Stimulated activated CD8-positive, alpha-beta memory T cell treated with anti-CD3 and anti-CD28 coated beads, Interleukin-12 subunit alpha, Interleukin-12 subunit beta, amount 100 ng/mL, for 4 hours (primary cell): Measurements from ENCODE around the gene ZNF846.
"Not testable (repeated sequence)": the region's sequence is repeated elsewhere in the genome, so short reads cannot be mapped to it uniquely, and the experiment has no call there.

Source experiments
- DNase-seq: peaks from one replicate; pipeline ENCODE4 v3.0.0-alpha.2; 2020; ENCODE audit warnings: low read depth

The ZNF846 gene

DNA sequence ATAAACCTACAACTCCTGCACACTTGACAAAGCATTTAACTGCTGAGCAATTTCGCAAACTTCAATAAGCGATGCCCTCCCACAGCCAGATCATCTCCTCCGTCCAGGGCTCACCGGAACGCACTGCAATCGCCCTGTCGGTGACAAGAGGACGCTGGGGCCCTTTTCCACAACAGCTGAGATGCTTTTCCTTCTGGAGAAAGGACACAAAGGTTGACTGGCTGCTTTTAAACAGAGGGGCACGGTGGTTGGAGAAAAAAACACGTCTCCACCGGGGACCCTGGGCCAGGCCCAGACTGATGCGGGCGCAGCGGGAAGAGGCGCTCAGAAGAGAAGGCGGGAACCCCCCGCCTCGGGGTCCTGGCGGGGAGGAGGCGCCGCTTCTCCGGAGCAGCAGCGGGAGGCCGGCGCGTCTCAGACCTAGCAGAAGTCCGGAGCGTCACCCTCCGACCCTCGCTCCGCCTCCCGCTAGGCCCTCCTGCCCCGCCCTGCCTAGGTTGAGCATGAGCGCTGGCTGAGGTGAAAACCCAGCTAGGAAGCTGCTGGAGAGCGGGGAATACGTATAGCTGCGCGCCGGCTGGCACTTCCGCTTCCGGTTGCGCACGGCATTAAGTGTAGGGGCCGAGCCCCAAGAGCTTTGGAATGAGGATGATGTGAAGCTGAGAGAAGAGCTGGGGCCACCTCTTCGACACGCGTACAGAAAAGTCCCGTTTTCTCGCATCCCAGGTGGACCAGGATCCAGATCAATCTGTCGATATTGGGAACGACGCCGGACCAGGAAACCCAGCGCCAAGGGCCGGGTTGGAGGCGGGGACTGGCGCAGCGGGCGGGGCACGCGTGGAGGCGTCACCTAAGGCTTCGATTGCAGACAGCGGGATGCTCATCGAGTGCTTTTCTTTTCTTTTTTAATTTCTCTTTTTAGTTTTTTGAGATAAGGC lies at the start of gene ZNF846:
ZNF846 (minus strand) TSS at position 564 of the 938 bp plus-strand sequence. CDS start 3,788 bp downstream, outside the sequence.
- peak; percentile 87 for DNase-seq

DNA sequence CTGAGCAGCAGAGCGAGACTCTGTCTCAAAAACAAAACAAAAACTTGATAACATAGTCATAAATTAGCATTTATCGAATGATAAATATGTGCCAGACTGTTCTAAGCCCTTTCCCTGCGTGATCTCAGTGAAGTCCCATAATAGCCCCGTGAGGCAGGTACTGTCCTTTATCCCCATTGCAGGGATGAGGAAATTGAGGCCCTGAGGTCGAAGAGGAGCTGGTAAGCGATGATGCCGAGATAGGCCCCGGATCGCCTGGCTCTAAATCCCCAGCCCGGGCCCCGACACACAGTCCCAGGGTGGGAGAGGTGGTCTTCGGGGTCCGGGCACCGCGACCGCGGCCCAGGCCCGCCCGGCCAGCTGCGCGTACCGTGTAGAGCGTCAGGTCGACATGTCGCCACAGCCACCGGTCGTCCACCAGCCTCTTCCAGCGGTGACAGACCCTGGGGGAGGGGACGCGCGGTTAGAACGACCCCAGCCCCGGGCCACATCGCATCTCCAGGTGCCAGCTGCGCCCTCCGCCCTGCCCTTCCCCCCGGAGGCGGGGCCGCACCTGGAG lies 49.7 kb upstream of the ZNF846 start:
- no peak for DNase-seq

DNA sequence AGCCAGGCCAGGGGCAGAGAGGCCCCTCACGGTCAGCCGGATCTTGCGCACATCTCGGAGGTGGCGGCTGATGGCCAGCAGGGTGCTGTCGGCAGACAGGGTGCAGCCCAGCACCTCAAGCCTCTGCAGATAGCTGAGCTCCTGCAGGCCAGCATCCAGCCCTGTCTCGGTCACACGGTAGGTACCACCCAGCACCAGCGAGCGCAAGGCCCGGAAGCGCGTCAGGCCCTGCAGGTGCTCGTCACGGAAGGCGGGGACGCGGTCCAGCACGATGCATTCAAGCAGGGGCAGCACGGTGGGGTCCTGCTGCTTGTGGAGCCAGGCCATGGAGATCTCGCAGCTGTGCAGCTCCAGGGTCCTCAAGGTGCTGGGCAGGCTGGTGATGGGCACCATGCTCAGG lies 42.6 kb upstream of the ZNF846 start:
- DNase-seq: no peak

GRCh38 chr19:9808855-9809824 lies 40.6 kb upstream of the ZNF846 start:
- DNase-seq: no peak

DNA sequence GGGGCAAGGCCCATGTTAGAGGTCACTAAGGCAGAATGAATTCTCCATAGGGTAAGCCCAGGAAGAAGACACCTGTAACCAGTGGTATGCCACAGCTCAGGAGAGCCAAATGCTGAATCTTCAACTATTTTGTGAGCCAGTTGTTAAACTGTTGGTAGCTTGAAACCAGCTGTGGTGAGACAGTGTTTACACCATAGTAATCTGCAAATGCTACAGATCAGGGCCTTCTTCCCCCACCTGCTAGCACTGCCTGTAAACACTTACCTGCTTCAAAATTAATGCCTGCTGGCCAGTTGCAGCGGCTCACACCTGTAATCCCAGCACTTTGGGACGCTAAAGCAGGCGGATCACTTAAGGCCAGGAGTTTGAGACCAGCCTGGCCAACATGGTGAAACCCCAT lies 38.3 kb upstream of the ZNF846 start:
- DNase-seq: no peak

DNA sequence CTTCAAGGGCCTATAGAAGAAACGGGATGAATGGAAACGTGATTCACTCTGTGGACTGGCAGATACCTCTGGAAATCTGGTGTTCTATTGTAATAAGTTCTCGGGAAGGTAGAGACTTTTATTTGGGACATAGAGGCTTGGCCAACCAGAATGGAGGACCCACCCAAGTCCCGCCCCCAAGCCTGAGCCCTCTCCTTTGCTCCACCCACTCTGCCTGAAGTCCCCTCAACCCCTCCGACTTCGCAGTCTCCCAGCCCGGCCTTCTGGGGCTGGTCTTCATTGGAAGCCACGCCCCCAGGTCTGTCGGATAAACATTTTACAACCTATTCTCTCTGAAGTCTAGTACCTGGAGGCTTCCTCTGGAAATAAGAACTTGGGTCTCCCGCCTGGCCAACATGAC lies 33.4 kb upstream of the ZNF846 start:
- DNase-seq: no peak

DNA sequence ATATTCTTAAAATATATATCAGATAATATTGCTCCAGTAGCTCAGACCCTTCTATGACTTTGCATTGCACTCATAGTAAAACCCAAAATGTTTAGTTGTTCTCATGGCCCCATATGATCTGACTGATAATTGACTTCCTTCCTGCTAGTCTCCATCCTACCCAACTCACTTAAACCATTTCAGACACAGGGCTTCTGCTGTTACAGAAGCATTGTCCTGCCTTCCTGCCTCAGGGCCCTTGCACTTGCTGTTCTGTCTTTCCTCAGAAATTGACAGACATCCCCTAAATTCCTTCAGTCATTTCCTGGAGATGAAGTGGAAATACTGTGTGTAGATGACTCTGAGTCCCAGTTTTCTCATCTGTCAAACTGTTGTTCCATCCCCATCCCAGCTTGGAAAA lies 30.6 kb upstream of the ZNF846 start:
- DNase-seq: no peak

- no peak for DNase-seq
These were observed 29.3 kb upstream of the ZNF846 start for GRCh38 chr19:9797871-9798270.

DNA sequence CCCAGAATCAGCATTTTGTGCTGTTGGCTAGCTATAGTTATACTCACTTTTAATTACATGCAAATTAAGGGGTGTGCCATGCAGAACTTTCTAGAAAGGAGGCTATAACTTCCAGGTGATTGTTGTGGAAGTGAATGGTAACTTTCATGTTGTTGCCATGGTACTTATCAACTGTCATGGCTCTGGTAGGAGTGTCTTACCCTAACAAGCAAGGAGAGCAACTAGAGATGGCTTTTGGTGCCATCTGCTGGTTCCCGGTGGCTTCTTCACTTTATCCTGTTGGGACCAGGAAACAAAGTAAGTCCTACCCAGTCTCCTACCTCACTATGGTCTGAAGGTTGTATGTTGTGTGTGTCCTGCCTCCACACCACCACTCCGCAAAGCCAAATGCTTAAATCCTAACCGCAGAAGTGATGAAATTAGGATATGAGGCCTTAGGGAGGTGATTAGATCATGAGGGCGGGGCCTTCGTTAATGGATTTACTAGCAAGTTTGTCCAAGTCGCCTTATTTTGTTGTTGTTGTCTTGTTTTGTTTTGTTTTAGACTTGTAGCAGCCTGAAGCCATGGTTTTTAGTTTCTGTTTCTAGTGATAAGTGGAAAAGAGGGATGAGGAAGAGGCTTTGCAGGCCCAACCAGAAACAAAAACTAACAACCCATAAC lies 27.7 kb upstream of the ZNF846 start:
- peak; percentile 66 for DNase-seq

GRCh38 chr19:9793071-9793591 lies 24.6 kb upstream of the ZNF846 start:
- peak; percentile 53 for DNase-seq

- peak; percentile 86 for DNase-seq
These were observed 23.9 kb upstream of the ZNF846 start for GRCh38 chr19:9792206-9793070.

DNA sequence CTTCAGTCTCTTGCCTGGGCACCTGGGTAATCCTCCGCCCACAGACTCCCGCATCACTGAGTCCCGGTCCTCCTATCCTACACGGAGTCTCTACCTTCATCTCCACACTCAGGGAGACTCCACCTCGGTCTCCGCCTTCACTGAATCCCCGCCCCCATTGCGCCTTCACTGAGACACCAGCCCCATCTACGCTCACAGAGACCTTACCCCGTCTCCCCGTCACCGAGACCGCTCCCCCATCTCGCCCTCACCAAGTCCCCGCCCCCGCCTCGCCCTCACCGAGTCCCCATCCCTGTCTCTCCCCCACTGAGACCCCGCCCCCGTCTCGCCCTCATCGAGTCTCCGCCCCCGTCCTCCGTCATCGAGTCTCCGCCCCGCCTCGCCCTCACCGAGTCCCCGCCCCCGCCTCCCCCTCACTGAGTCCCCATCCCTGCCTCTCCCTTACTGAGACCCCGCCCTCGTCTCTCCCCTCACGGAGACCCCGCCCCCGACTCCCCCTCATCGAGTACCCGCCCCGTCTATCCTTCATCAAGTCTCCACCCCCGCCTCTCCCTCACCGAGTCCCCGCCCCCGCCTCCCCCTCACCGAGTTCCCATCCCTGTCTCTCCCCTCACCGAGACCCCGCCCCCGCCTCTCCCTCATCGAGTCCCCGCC lies 23.1 kb upstream of the ZNF846 start:
- peak; percentile 87 for DNase-seq

- DNase-seq: not testable (repeated sequence)
These were observed 22.5 kb upstream of the ZNF846 start for GRCh38 chr19:9791073-9791367.

- DNase-seq: not testable (repeated sequence)
These were observed 21.0 kb upstream of the ZNF846 start for GRCh38 chr19:9789579-9789978.

DNA sequence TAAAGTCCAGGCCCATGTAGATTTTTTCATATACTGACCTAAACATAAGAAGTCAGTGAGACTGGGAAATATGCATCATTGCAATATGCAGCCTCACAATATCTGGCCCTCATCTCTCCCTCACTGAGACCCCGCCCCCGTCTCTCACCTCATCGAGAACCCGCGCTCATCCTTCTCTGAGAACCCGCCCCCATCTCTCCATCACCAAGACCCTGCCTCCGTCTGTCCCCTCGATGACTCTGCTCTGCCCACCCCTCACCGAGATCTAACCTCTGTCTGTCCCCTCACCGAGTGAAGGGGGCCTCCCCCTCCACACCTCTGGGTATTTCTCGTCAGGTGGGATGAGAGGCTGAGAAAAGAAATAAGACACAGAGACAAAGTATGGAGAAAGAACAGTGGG lies 20.5 kb upstream of the ZNF846 start:
- DNase-seq: no peak

GRCh38 chr19:9788604-9789003 lies 20.1 kb upstream of the ZNF846 start:
- not testable (repeated sequence) for DNase-seq

GRCh38 chr19:9786819-9787218 lies 18.3 kb upstream of the ZNF846 start:
- no peak for DNase-seq

DNA sequence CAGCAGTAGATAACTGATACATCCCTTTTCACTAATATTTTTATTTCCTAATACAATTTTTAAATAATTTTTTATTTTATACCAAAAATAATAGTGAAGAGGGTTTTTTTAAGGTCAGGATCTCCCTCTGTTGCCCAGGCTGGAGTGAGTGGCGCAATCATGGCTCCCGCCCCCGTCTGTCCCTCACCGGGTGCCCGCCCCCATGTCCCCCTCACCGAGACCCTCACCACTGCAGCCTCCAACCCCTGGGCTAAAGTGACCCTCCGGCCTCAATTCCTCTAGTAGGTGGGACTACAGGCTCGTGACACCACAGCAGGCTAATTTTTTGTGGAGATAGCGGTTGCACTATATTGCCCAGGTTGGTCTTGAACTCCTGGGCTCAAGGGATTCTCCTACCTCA lies 17.8 kb upstream of the ZNF846 start:
- no peak for DNase-seq

- DNase-seq: peak; percentile 92
These were observed 17.1 kb upstream of the ZNF846 start for GRCh38 chr19:9785367-9786331.
